Measurements from ENCODE around the gene ATXN10. TPM values are rescaled to one million over a fixed set of nuclear protein-coding genes. Genes with fewer than 3 reads are reported as not detected.

ATXN10 gene
- total and polyA plus RNA-seq, 2 experiments from 2014 or later = 99.0 to 163 TPM

DNA sequence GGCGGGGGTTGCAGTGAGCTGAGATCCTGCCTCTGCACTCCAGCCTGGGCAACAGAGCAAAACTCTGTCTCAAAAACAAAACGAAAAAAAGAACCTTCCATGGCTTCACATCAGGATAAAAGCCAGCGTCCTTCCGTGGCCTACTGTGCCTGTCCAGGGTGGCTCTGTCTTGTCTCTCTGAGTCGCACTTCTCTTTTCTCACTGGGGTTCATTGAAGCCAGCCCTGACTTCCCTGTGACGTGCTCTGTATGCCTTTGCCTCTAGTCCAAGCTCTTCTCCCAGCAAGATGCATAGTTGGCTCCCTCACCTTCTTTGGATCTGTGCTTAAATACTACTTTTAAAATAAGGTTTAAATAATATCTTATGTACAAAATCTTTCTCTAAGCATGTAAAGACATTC lies 11.6 kb downstream of the ATXN10 start:
- no peak overlapping the region for H3K27ac Mint-ChIP-seq
- no peak for TF ChIP-seq CREB1 (CRISPR knock-in tag; IDR thresholded peaks at IDR 0.05; ENCODE audit: low read depth)
- TF ChIP-seq ZNF331 (CRISPR knock-in tag; IDR thresholded peaks at IDR 0.05; ENCODE audit: low read depth) = no peak
- no peak for TF ChIP-seq POLR2AphosphoS5 (IDR thresholded peaks at IDR 0.05; ENCODE audit: low read depth)
- TF ChIP-seq, protein P1, sequence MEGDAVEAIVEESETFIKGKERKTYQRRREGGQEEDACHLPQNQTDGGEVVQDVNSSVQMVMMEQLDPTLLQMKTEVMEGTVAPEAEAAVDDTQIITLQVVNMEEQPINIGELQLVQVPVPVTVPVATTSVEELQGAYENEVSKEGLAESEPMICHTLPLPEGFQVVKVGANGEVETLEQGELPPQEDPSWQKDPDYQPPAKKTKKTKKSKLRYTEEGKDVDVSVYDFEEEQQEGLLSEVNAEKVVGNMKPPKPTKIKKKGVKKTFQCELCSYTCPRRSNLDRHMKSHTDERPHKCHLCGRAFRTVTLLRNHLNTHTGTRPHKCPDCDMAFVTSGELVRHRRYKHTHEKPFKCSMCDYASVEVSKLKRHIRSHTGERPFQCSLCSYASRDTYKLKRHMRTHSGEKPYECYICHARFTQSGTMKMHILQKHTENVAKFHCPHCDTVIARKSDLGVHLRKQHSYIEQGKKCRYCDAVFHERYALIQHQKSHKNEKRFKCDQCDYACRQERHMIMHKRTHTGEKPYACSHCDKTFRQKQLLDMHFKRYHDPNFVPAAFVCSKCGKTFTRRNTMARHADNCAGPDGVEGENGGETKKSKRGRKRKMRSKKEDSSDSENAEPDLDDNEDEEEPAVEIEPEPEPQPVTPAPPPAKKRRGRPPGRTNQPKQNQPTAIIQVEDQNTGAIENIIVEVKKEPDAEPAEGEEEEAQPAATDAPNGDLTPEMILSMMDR (conservative IDR thresholded peaks at IDR 0.05; ENCODE audit: low read depth in 2 of 2) = no peak
- TF ChIP-seq, protein P2, sequence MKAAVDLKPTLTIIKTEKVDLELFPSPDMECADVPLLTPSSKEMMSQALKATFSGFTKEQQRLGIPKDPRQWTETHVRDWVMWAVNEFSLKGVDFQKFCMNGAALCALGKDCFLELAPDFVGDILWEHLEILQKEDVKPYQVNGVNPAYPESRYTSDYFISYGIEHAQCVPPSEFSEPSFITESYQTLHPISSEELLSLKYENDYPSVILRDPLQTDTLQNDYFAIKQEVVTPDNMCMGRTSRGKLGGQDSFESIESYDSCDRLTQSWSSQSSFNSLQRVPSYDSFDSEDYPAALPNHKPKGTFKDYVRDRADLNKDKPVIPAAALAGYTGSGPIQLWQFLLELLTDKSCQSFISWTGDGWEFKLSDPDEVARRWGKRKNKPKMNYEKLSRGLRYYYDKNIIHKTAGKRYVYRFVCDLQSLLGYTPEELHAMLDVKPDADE (IDR thresholded peaks at IDR 0.05) = no peak
- no peak for TF ChIP-seq REST (IDR thresholded peaks at IDR 0.05; ENCODE audit: unreplicated experiment)
- Histone ChIP-seq H3K27me3 (ENCODE audit: insufficient read depth) (no peaks in the 10 kb centered on the region), H3K4me3 (no peak overlapping the region), H3K4me1 (ENCODE audit: insufficient read depth) (peaks cover 21% of the 10 kb centered on the region), H2AFZ (no peak overlapping the region), H3K36me3 (ENCODE audit: insufficient read depth) (no peaks in the 10 kb centered on the region), H3K9me2 (ENCODE audit: insufficient read depth) (no peaks in the 10 kb centered on the region), H3K79me2 (replicated peaks; ENCODE audit: insufficient read depth) (peaks cover 100% of the 10 kb centered on the region), H3K4me2 (no peak overlapping the region), H3F3A (replicated peaks; ENCODE audit: low read depth) (no peaks in the 10 kb centered on the region), H3K27ac (ENCODE audit: low read depth) (no peak overlapping the region), H4K20me1 (replicated peaks; ENCODE audit: insufficient read depth) (peaks cover 59% of the 10 kb centered on the region)
- peaks cover 14% of the 10 kb centered on the region for H3K4me1 Mint-ChIP-seq
- DNase-seq (ENCODE audit: low spot score) = no peak
- no peak overlapping the region for H3K4me3 Mint-ChIP-seq
- ATAC-seq = peak; percentile 35
- no peaks in the 10 kb centered on the region for H3K36me3 Mint-ChIP-seq (ENCODE audit: low read depth)
- H3K9me3 Mint-ChIP-seq = no peaks in the 10 kb centered on the region
- H3K27me3 Mint-ChIP-seq (ENCODE audit: insufficient read depth, low read depth, poor library complexity) = no peaks in the 10 kb centered on the region

- Histone ChIP-seq H3K27me3 (ENCODE audit: insufficient read depth) (no peaks in the 10 kb centered on the region), H3K9me2 (ENCODE audit: insufficient read depth) (no peaks in the 10 kb centered on the region), H3K27ac (ENCODE audit: low read depth) (no peak overlapping the region), H2AFZ (no peak overlapping the region), H3K36me3 (ENCODE audit: insufficient read depth) (no peaks in the 10 kb centered on the region), H3K4me3 (no peak overlapping the region), H3K4me2 (no peak overlapping the region), H3F3A (replicated peaks; ENCODE audit: low read depth) (no peaks in the 10 kb centered on the region), H3K4me1 (ENCODE audit: insufficient read depth) (peaks cover 21% of the 10 kb centered on the region), H4K20me1 (replicated peaks; ENCODE audit: insufficient read depth) (peaks cover 63% of the 10 kb centered on the region), H3K79me2 (replicated peaks; ENCODE audit: insufficient read depth) (peaks cover 100% of the 10 kb centered on the region)
- no peaks in the 10 kb centered on the region for H3K9me3 Mint-ChIP-seq
- H3K27ac Mint-ChIP-seq = no peak overlapping the region
- H3K27me3 Mint-ChIP-seq (ENCODE audit: insufficient read depth, low read depth, poor library complexity) = no peaks in the 10 kb centered on the region
- ATAC-seq (no peak), DNase-seq (ENCODE audit: low spot score) (no peak)
- peaks cover 17% of the 10 kb centered on the region for H3K4me1 Mint-ChIP-seq
- H3K4me3 Mint-ChIP-seq = no peak overlapping the region
- H3K36me3 Mint-ChIP-seq (ENCODE audit: low read depth) = no peaks in the 10 kb centered on the region
- TF ChIP-seq ZNF331 (CRISPR knock-in tag; IDR thresholded peaks at IDR 0.05; ENCODE audit: low read depth) = no peak
- no peak for TF ChIP-seq ZNF114 (CRISPR knock-in tag; IDR thresholded peaks at IDR 0.05)
- TF ChIP-seq JUNB (IDR thresholded peaks at IDR 0.05; ENCODE audit: unreplicated experiment) = no peak
- TF ChIP-seq, protein P2 (IDR thresholded peaks at IDR 0.05) = no peak
These were observed 12.0 kb downstream of the ATXN10 start for GRCh38 chr22:45683680-45684079.

Data from GM23338 (cell line).